AG09319 (cell line): ENCODE results near the gene GREB1L.

Experiments
- DNase-seq: peaks from one replicate; pipeline ENCODE4 v3.0.0-alpha.2; 2010; ENCODE audit warnings: low read depth; ENCODE audit errors: extremely low read depth
- CTCF ChIP-seq: IDR thresholded peaks from 2 replicates; pipeline ENCODE4 v1.5.1; 2011; ENCODE audit warnings: low read depth, mild to moderate bottlenecking, inconsistent platforms, low read length, moderate library complexity

Gene GREB1L

GRCh38 chr18:21459706-21460286, 217.8 kb downstream of the GREB1L start:
- TF ChIP-seq CTCF: no peak
- DNase-seq: no peak

- TF ChIP-seq CTCF: no peak
- no peak for DNase-seq
Observed at GRCh38 chr18:21461460-21461859, 219.4 kb downstream of the GREB1L start.

GRCh38 chr18:21463718-21464117, 221.7 kb downstream of the GREB1L start:
- no peak for DNase-seq
- TF ChIP-seq CTCF: no peak

- no peak for TF ChIP-seq CTCF
Observed at GRCh38 chr18:21468514-21469164, 226.6 kb downstream of the GREB1L start.

GRCh38 chr18:21472741-21473140, 230.7 kb downstream of the GREB1L start:
- DNase-seq: no peak
- TF ChIP-seq CTCF: no peak

More at GRCh38 chr18:21468514-21469164, 226.6 kb downstream of the GREB1L start:
- no peak for DNase-seq

GRCh38 chr18:21474621-21475020, 232.6 kb downstream of the GREB1L start:
- no peak for DNase-seq

GRCh38 chr18:21479721-21480120, 237.7 kb downstream of the GREB1L start:
- no peak for TF ChIP-seq CTCF

More at GRCh38 chr18:21474621-21475020, 232.6 kb downstream of the GREB1L start:
- TF ChIP-seq CTCF: no peak

More at GRCh38 chr18:21479721-21480120, 237.7 kb downstream of the GREB1L start:
- DNase-seq: no peak
